NCI-H2171 treated with DMSO at 0.1 percent for 48 hours (cell line): ENCODE data around the gene ALPG.
A peak's percentile ranks its signal among the peaks of the same experiment; 100 is the strongest.
"Not testable (repeated sequence)": the region's sequence is repeated elsewhere in the genome, so short reads cannot be mapped to it uniquely, and the experiment has no call there.

Experiments used
- DNase-seq: peaks from one replicate; lab custom pipeline; 2025; lab: John Stamatoyannopoulos, UW

ALPG gene

DNA sequence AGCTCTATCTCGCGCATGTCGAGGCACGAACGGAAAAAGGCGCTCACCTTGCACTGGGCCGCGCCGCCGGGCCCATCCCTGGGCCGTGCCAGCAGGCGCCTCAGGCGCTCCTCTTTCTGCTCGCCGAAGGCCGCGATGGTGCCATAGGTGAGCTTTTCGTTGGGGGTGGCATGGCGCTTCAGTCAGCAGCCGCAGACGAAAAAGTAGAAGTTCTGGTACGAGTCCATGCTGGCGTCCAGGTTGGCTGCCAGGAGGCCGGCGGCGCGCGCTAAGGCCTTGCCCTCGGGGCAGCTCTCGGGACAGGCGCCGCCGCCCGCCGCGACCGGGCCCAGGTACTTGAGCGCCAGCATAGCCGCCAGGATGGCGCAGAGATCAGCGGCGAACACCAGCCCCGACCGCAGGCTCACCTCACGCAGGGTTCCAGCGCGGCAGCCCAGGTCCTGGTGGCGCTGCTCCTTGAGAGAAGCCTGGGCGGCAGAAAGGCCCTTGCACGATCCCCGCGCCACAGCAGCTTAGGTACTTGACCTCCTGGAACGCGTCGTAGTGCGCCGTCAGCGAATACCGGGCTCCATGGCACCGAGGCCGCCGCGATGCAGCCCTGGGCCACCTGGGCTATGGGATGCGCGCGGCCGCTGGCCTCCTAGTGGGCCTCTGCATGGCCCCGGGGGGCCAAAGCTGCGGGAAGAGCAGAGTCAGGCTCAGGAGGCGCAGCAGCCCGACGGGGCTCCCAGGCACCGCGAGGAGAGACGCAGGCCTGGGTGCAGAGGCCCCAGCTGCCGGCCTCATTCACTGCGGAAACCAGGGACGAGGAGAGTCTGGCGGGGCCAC, 12.8 kb downstream of the ALPG start:
- DNase-seq = no peak

GRCh38 chr2:232420073-232420454, 13.4 kb downstream of the ALPG start:
- no peak for DNase-seq

DNA sequence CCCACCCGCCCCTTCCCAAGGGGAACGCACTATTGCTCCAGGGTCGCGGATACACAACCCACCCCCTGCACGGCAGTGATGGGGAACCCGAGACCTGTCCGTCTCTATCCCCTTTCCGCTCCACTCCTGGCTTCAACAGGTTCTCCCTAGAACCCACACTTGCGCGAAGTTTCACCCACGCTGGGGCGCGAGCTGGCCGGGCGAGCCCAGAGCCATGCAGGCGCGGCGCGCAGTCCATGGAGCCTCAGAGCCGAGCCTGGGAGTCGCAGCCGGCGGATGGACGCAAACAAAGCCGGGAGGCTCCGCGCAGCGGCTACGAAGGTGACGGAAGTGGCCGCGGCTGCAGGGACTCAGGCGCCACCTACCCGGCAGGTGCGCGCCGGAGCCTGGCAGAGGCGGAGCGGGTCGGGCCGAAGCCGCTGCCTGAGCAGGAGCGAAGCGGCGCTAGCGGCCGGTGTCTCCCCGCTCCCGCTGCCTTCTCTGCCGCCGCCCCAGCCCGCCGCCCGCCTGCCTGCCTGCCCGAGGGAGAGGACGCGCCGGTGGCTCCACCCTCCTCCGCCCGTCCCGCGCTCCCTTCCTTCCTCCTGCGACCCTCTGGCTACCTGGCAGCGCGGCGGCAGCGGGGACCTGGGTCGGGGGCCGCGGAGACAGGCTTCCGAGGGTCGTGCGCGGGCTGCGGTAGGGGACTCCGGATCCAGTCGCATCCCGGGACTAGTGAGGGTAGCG, 14.0 kb downstream of the ALPG start:
- peak; percentile 37 for DNase-seq

GRCh38 chr2:232421189-232421785, 14.6 kb downstream of the ALPG start:
- no peak for DNase-seq

DNA sequence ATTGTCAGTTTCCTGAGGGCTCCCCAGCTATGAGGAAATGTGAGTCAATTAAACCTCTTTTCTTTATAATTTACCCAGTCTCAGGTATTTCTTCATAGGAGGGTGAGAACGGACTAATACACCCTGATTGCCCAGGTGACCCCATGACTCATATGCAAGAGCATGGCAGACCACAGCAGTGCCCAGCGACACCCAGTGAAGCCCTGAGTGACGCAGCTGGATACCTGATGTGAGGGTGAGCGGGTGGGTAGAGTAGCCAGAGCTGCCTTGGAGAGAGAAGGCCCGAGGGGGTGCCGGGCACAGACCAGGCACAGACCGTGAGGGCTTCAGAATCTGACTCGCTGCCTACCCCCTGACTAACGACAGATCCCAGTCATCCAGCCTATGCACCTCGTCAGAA, 15.4 kb downstream of the ALPG start:
- DNase-seq = no peak

DNA sequence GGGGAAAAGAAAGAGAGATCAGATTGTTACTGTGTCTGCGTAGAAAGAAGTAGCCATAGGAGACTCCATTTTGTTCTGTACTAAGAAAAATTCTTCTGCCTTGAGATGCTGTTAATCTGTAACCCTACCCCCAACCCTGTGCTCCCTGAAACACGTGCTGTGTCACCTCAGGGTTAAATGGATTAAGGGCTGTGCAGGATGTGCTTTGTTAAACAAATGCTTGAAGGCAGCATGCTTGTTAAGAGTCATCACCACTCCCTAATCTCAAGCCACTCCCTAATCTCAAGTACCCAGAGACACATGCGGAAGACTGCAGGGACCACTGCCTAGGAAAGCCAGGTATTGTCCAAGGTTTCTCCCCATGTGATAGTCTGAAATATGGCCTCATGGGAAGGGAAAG, 16.4 kb downstream of the ALPG start:
- not testable (repeated sequence) for DNase-seq

GRCh38 chr2:232423407-232423806, 16.8 kb downstream of the ALPG start:
- DNase-seq = not testable (repeated sequence)

DNA sequence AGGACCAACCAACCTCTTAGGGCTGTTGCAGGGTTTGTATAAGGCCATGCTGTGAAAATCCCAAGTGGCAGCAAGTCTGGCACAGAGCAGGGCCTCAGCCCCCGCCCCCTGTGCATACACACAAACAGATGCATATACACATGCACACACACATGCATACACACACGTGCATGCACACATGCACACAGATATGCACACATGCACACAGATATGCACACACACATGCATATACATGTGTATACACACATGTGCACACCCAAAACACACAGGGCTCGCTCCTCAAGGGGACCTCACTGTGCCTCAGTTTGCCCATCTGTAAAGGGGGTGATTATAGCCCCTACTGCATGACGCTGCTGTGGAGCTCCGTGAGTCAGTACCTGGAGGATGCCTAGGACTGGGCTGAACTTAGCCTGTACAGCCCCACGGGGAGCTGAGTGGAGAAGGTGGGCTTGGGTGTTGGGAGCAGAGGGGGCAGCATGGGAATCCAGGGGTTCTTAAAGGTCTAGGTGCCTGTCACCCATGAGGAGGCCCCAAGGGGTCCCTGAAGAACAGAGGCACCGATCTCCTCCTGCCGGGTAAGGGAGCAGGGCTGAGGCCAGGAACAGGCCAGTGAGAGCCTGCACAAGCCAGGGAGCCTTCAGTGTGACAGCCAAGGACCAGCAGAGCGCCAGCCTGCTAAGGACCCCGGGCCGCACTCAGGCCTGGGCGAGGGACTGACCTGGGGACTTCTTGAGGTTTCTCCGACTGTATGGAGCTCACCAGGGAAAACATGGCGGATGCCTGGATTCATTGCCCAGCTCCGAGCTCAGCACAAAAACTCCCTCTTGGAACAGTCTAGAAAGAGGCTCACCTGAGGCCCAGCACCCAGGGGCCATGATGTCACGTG, 25.3 kb downstream of the ALPG start:
- no peak for DNase-seq

GRCh38 chr2:232432598-232433184, 26.0 kb downstream of the ALPG start:
- no peak for DNase-seq

GRCh38 chr2:232433622-232434021, 27.0 kb downstream of the ALPG start:
- not testable (repeated sequence) for DNase-seq

DNA sequence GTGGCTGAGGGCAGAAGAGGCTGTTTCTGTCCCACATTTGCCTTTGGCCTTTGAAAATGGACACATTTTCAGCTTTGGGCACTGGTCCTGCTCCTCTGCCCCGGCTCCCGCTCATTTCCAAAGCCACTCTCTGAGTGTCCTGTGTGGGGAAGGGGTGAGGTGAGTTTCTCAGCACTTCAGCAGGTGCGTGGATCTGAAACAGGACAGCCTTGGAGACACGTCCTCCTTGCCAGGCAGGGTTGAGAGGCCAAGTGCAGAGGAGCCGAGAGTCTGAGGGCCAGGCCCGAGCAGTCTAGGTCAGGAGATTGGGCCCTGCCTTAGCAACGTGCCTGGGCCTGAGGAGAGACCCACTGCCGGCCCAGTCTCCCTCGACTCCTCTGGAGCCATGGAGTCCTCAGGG, 27.4 kb downstream of the ALPG start:
- no peak for DNase-seq

DNA sequence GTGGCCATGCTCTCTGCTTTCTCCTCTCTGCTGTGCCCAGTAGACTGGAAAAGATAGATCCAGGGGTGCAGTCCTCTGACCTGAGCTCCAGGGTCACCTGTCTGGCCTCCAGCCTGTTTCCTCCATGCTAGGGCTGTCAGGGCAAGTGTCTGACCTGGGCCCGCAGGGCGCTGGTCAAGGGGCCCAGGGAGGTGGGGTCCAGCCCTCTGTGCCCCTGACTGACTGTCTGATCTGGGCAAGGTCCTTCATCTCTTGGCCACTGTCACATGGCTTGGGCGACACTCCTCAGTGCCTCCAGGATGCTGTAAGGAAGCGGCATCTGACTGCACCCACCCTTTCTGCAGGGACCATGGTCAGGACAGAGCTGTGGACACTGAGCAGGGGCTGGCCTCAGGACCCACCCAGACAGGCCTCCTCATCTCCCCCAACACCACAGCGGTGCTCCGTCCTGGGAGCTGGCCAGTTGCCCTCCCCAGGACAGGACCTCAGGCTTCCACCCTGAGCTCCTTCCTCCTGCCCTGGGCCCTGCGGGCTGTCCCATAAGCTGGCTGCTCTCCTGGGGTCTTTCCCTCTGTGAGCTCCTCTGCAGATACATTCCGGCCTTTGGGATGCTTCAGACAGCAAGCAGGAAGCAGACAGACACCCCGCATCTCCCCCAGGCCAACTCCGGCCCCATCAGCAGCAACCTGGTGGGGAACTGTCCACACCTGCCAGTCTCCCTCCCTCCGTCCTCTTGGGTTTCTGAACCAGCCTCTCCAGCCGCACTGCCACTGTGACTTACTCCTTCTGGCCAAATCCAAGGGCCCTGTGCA, 28.1 kb downstream of the ALPG start:
- DNase-seq = no peak

- DNase-seq = no peak
Observed at GRCh38 chr2:232435375-232435648, 28.7 kb downstream of the ALPG start.

DNA sequence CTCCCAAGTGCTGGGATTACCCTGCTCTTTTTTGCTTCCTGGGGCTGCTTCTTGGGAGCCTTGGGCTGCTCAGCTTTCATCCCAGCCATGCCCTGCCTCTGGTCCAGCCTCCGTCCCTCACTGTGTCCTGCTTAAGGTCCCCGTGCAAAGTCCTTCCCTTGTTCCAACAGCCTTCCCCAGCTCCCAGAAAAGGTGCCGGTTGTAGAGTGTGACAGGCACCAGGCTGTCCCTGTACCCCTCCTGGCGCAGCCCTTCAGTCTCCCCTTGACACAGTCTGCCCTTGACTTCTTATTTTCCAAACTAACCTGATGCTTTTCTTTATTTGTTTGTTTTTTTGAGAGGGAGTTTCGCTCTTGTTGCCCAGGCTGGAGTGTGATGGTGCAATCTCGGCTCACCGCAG, 29.2 kb downstream of the ALPG start:
- DNase-seq = no peak

- no peak for DNase-seq
Observed at GRCh38 chr2:232436381-232437194, 29.9 kb downstream of the ALPG start.

DNA sequence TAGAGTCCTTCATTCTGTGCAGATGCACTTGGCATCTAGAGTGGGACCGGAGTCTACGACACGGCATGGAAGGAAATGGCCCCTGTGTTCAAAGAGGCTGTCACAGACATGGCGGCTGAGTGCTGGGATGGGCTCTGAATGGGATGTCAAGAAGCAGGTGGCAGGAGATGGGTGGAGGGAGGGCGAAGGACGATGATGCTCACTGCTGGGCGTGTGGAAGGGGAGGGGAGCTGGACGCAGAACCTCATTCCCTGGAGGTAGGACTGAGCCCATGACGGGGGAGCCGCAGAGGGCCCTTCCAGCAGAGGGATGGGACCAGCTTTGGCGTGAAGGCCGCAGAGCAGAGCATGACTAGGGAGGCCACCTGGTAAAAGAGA, 30.5 kb downstream of the ALPG start:
- DNase-seq = no peak

GRCh38 chr2:232438091-232438490, 31.4 kb downstream of the ALPG start:
- no peak for DNase-seq

DNA sequence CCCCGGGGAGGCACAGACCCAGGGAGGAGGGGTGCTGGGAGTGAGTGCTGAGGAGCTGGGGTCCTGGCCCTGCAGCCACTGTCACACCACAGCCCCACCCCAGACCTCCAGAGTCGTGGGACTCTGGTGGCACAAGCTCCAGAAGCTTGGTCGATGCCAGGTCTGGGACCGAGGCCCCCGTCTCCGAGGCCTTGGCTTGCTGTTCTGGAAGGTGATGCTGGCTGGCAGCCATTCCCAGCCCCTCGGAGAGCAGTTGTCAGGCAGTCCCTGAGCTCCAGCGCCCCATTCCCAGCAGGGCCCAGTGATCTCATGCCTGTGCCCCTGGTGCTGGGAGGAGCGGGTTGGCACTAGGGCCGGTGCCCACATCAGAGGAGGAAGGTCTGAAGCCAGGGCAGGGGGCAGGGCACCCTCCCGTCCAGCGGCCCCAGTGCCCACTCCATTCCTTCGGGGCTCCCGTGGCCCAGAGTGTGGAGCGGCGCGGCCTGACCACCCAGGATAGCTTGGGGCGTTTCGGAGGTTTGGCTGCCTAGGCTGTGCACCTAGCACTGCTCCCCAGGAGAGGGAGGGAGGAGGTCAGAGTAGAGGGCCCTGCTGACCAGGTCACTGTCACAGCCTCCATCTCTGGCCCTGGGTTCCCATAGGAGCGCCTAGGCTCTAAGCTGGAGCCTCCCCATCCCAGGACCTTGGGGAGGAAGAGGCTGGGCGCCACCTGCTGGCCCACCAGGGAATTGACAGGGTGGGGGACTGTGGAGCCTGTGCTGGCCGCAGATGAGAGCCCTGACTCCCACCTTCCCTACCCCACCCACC, 32.5 kb downstream of the ALPG start:
- no peak for DNase-seq

- no peak for DNase-seq
Observed at GRCh38 chr2:232439758-232440135, 33.1 kb downstream of the ALPG start.
